IgD-negative memory B cell (primary cell): ENCODE measurements around the gene TRMT1. TPM values are rescaled to one million over a fixed set of nuclear protein-coding genes. Genes with fewer than 3 reads are reported as not detected.

Experiments used
- H3K27ac Mint-ChIP-seq, 3 donors: one replicate each; pipeline ENCODE4 v1.8.0; 2020 to 2022; ENCODE audit warnings: mild to moderate bottlenecking in 3 of 3, mixed read lengths in 3 of 3, moderate library complexity in 1 of 3
- H3K27me3 Mint-ChIP-seq: one replicate; pipeline ENCODE4 v1.8.0; 2021; ENCODE audit warnings: mixed read lengths
- H3K36me3 Mint-ChIP-seq: one replicate; pipeline ENCODE4 v1.8.0; 2020; ENCODE audit warnings: mild to moderate bottlenecking, mixed read lengths
- H3K4me1 Mint-ChIP-seq, 3 donors: one replicate each; pipeline ENCODE4 v1.8.0; 2020 to 2022; ENCODE audit warnings: mixed read lengths in 3 of 3, mild to moderate bottlenecking in 1 of 3
- H3K4me3 Mint-ChIP-seq, 4 donors: one replicate each; pipeline ENCODE4 v1.8.0; 2020 to 2022; ENCODE audit warnings: mild to moderate bottlenecking in 4 of 4, mixed read lengths in 4 of 4, moderate library complexity in 3 of 4
- H3K9me3 Mint-ChIP-seq, 3 donors: one replicate each; pipeline ENCODE4 v1.8.0; 2020 to 2021; ENCODE audit warnings: mixed read lengths in 3 of 3, mild to moderate bottlenecking in 1 of 3
- polyA plus RNA-seq: library from polyadenylated mRNA; unstranded; fragments of 300-500 nt; fragmentation: Illumina TruSeq; gene quantifications from one replicate; pipeline ENCODE4 v1.2.3, GENCODE V29; 2021

TRMT1 gene
- polyA plus RNA-seq, 1 donor from 2014 or later = 30.7 TPM

DNA sequence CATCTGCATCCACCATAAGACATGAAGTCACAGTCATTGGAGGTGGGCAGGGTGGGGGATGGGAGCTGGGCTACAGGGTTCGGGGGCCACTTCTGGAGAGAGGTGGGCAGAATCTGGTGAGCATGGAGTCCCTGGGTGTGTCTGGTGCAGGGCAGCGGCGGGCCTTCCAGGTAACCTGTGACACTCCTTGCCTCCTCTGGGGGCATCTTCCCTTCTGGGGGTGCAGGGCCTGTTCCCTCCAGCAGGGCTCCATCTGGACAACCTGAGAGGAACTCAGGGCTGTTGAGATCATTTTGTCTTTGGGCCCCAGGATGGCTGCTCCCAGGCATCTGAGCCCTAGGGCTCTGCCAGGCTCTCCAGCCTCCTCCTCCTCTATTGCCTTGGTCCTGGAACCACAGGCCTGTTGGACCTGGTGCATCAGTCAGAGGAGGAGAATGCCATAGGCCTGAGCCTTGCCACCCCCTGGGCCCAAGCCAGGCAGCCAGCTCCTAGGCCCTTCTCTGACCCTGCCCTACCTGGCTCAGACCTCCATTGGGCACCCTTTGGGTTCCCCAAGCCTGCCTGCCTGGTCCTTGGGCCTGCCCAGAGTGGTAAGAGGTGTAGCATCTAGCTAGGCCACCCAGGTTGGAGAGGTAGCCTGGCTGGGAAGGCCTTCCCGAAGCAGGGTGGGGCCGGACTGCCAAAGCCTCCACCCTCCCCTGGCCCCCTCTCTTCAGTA is 27.2 kb downstream of the TRMT1 start:
- Mint-ChIP-seq H3K36me3 (no peaks in the 10 kb centered on the region), H3K4me1 (peaks cover 4 to 8% (median 4%) of the 10 kb centered on the region in 3 donors), H3K4me3 (no peak overlapping the region), H3K27me3 (no peaks in the 10 kb centered on the region), H3K9me3 (no peaks in the 10 kb centered on the region), H3K27ac (no peak overlapping the region)

DNA sequence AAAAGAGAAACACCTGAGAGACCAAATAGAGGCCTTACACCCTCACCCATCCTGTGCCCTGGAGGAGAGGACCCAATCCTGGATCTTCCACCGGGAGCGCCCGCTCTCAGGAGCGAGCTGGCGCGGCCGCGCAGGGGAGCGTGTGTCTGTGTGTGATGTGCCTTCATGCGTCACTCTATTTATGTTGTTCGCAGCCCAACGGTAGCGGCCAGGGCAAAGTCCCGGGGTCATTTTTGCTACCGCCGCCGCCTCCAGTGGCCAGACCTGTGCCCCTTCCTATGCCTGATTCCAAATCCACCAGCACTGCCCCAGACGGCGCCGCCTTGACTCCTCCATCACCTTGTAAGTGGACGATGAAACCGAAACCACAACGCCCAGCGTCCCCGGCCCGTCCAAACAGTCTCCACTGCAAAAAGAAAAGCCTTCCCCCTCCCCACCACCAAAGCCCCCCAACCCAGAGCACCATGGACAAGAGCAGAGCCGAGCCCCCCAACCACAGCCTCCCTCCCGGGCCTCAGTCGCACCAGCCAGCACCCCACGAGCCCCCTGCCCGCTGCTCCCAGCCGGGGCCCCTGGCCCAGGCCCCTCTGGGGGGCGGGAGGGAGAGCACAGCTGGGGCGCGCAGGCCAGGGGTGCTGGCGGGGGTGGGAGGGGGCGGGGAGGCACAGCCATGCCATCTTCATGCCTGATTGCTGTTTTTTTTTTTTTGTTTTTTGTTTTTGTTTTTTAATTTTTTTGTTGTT is 28.6 kb downstream of the TRMT1 start:
- H3K36me3 Mint-ChIP-seq = no peaks in the 10 kb centered on the region
- peaks cover 0 to 4% (median 0%) of the 10 kb centered on the region in 3 donors for H3K4me1 Mint-ChIP-seq
- no peaks in the 10 kb centered on the region for H3K9me3 Mint-ChIP-seq
- no peak overlapping the region for H3K27ac Mint-ChIP-seq
- no peaks in the 10 kb centered on the region for H3K27me3 Mint-ChIP-seq
- no peak overlapping the region for H3K4me3 Mint-ChIP-seq

DNA sequence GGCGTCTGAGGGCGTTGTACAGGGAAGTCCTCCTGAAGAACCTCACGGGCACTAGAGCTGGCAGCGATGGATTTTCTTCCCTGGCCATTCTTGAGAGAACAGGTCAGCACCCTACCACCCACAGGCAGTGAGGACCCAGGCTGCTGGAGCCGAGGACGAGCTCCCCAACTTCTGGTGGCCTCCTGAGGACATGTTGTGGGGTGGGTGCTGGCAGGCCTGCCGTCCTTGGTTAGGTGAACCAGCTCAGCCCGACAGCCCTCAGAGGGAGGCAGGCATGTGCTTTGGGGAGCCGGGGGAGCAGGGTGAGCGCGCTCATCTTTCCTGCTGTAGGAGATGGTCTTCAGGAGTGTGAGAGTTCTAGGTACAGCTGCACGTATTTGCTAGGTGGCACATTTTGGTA is 29.2 kb downstream of the TRMT1 start:
- H3K27ac Mint-ChIP-seq = no peak overlapping the region
- peaks cover 0 to 4% (median 0%) of the 10 kb centered on the region in 3 donors for H3K4me1 Mint-ChIP-seq
- no peaks in the 10 kb centered on the region for H3K27me3 Mint-ChIP-seq
- H3K36me3 Mint-ChIP-seq = no peaks in the 10 kb centered on the region
- H3K4me3 Mint-ChIP-seq = no peak overlapping the region
- no peaks in the 10 kb centered on the region for H3K9me3 Mint-ChIP-seq

DNA sequence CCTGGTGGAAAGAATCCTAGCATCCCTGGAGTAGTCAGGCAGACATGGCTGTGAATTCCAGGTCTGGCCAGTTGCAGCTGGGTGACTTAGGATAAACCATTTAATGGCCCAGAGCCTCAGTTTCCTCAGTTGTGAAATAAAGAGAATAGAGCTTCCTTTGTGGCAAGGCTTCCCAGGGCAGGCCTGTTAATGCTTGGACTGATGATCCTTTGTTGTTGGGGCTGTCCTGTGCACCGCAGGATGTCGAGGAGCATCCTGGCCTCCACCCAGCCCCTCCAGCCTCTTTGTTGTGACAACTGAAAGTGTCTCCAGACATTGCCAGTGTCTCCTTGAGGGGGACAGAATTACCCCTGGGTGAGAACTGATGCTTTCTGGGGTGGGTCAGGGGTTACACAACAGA is 30.2 kb downstream of the TRMT1 start:
- Mint-ChIP-seq H3K27ac (no peak overlapping the region), H3K36me3 (no peaks in the 10 kb centered on the region), H3K4me3 (no peak overlapping the region), H3K9me3 (no peaks in the 10 kb centered on the region), H3K4me1 (peaks cover 0 to 4% (median 0%) of the 10 kb centered on the region in 3 donors), H3K27me3 (no peaks in the 10 kb centered on the region)

DNA sequence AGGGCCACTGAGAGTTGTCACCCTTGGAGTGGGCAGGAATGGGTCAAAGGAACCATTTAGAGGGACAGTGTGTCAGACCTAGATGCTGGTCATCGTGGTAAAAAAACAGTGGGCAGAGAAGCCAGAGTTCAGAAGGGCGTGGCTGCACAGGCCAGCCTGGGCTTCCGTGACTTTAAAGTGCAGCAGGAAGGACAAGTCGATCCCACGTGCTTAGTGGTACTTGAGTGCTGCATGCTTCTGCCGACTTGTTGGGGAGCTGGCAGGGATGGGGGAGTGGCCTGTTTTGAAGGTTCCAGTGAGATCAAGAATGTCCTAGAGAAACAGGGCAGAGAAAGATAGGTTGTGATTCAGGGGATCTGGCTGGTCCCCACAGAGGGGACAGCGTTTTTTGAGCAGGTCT is 30.9 kb downstream of the TRMT1 start:
- Mint-ChIP-seq H3K4me3 (no peak overlapping the region), H3K27me3 (no peaks in the 10 kb centered on the region), H3K36me3 (no peaks in the 10 kb centered on the region), H3K9me3 (no peaks in the 10 kb centered on the region), H3K27ac (no peak overlapping the region), H3K4me1 (peaks cover 0 to 4% (median 0%) of the 10 kb centered on the region in 3 donors)

DNA sequence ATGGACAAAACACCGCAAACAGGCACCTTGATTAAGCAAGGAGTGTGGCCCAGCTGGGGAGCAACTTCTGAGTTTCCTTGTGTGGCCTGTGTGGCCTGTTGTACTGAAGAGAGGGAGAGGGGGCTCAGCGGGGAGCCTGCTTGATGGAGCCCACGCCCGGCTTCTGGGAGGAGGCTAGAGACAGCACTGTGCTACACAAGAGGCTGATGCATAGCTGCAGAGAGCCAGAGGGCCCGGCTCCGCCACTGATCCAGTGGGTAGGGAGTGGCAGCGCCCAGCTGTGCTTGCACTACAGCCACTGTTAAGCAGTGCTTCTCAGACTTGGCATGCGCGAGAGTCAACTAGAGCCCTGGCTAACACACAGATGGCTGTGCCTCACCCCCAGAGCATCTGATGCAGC is 32.9 kb downstream of the TRMT1 start:
- no peak overlapping the region for H3K27ac Mint-ChIP-seq
- H3K4me3 Mint-ChIP-seq = no peak overlapping the region
- no peaks in the 10 kb centered on the region for H3K9me3 Mint-ChIP-seq
- H3K27me3 Mint-ChIP-seq = no peaks in the 10 kb centered on the region
- H3K4me1 Mint-ChIP-seq = peaks cover 0 to 2% (median 0%) of the 10 kb centered on the region in 3 donors
- H3K36me3 Mint-ChIP-seq = no peaks in the 10 kb centered on the region

DNA sequence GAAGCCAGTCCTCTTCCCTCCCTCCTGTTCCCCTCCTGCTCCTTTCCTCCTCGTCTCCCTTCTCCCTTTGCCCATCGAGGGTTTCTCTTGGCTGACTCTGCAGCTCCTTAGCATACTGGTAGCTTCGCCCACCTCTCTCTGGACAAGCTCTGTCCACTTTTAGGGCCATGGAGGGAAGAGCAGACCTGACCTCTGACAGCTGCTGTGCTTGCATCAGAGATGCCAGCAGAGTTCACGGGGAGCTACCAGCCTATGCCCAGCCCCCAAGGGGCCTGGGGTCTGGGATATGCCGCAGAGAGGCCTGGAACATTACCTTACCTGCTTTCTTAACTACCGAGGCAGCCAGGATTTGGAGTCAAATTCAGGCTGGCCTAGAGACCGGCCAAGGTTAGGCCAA is 33.5 kb downstream of the TRMT1 start:
- H3K4me1 Mint-ChIP-seq = peaks cover 0 to 2% (median 0%) of the 10 kb centered on the region in 3 donors
- no peaks in the 10 kb centered on the region for H3K27me3 Mint-ChIP-seq
- no peak overlapping the region for H3K27ac Mint-ChIP-seq
- H3K9me3 Mint-ChIP-seq = no peaks in the 10 kb centered on the region
- no peaks in the 10 kb centered on the region for H3K36me3 Mint-ChIP-seq
- H3K4me3 Mint-ChIP-seq = no peak overlapping the region

DNA sequence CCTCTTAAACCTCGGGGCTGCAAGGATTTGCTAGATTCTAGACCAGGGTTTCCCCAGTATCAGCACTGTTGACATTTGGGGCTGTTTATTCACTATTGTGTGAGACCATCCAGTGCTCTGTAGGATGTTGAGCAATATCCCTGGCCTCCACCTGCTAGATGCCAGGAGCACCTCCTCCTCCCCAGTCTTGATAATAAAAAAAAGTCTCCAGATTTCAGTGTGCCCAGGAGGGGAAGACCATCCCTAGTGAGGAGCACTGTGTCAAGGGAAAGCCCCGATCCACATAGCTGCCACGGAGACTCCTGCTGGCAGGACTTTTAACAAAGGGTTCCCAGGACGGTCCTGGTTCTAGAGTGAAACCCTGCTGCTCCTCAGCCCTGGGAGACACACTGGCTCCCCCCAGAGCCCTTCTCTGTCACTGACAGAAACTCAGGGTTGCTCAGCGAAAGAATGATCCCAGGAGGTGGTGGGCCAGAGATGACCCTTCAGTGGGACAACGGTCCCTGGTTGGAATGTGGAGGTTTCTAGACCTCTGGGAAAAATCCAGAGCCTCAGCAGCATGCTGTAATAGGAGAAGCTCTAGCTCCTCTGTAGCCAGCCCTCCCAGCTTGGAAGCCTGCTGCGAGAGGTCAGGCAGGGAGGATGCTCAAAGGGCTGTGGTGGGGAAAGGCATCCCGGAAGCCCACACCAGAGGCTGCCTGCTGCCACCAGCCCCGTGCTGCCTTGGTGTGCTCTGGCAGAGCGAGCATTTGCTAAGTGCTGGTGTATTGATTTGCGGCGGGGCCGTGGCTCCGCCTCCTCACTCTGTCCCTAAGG is 34.1 kb downstream of the TRMT1 start:
- Mint-ChIP-seq H3K36me3 (no peaks in the 10 kb centered on the region), H3K27me3 (peaks cover 3% of the 10 kb centered on the region), H3K4me3 (no peak overlapping the region), H3K27ac (no peak overlapping the region), H3K4me1 (peaks cover 0 to 2% (median 0%) of the 10 kb centered on the region in 3 donors), H3K9me3 (no peaks in the 10 kb centered on the region)

DNA sequence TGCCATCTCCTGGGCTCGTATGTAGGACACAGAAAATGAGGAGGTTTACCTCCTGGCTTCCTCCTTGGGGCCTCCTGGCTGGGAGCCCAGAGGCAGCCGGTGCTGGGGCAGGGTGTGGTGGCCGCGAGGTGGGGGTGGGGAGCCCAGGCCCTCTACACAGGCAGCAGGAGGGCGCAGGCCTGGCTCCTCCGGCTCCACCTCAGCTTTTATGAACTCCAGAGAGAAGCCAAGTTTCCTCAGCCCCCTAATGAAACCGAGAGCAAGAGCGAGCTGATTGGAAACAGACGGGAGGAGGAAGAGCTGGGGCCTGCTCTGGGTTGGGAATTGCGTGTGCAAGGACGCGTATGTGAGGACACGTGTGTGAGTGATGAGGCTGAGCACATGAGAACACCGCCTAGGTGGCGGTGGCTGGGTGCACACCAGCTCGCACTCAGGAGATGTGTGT is 37.0 kb downstream of the TRMT1 start:
- H3K27me3 Mint-ChIP-seq = peaks cover 3% of the 10 kb centered on the region
- no peaks in the 10 kb centered on the region for H3K36me3 Mint-ChIP-seq
- H3K4me3 Mint-ChIP-seq = no peak overlapping the region
- H3K4me1 Mint-ChIP-seq = no peaks in the 10 kb centered on the region
- no peaks in the 10 kb centered on the region for H3K9me3 Mint-ChIP-seq
- no peak overlapping the region for H3K27ac Mint-ChIP-seq

DNA sequence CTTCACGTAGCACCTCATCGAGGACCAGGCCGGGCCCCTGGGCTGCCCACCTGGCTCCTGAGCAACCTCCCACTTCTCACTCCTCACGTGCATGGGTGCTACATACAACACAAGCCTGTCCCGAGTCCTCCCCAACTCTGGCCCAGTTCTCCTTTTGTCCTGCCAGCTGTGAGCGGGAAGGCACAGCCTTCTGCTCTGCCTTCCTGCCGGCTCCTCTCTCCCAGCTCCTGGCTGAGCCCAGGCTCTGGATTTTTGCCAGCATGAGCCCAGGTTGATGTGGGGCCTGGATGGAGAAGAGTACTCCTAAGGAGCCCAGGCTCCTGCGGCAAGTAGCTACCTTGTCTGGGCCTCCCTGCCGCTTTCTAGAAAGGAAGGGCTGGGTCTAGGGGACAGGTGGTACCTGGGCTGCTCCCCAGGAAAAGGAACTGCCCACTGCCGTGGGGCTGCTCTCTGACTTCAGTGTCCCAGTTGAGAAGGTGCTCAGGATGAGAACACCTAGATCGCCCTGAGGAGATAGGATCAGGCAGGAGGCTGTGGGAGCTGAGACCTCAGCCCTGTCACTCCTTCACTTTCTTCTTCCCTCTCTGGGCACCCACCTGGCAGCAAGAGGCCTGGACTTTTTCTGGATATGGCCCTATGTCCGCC is 37.5 kb downstream of the TRMT1 start:
- peaks cover 3% of the 10 kb centered on the region for H3K27me3 Mint-ChIP-seq
- no peak overlapping the region for H3K4me3 Mint-ChIP-seq
- no peaks in the 10 kb centered on the region for H3K9me3 Mint-ChIP-seq
- no peak overlapping the region for H3K27ac Mint-ChIP-seq
- no peaks in the 10 kb centered on the region for H3K36me3 Mint-ChIP-seq
- H3K4me1 Mint-ChIP-seq = no peaks in the 10 kb centered on the region

DNA sequence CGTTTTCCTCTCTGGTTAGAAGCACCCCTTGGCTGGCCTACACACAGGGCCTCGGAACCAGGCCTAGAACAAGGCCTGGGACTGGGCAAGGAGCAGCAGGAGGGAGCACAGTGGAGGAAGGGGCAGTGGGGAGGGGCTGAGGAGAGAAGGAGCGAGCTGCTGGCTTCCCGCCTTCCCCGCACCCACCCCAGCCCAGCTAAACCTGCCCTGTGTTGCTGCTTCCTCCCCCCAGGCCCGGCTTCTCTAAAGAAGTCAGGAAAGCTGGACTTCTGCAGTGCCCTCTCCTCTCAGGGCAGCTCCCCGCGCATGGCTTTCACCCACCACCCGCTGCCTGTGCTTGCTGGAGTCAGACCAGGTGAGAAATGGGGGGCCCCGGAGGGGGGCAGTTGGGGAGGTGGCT is 38.2 kb downstream of the TRMT1 start:
- H3K27ac Mint-ChIP-seq = no peak overlapping the region
- H3K36me3 Mint-ChIP-seq = no peaks in the 10 kb centered on the region
- peaks cover 3% of the 10 kb centered on the region for H3K27me3 Mint-ChIP-seq
- no peaks in the 10 kb centered on the region for H3K9me3 Mint-ChIP-seq
- H3K4me1 Mint-ChIP-seq = no peaks in the 10 kb centered on the region
- H3K4me3 Mint-ChIP-seq = no peak overlapping the region

DNA sequence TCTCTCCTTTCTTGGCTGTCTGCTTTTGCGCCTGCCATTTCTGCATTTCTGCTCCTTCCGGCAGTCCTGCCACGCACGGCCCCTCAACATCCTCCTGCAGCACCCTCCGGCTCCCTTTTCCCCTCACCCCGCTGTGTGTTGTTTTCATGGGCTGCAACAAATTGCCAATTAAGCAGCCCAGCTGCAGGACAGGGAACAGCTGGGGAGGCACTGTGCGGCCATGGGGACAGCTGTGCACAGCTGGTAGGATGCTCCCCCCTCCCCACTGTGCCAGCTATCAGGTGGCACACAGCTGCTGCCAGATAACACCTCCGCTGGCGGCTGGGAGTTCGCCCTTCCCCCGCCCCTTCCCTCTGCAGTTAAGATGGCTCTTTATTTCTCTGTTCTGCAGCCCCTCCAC is 39.3 kb downstream of the TRMT1 start:
- Mint-ChIP-seq H3K27me3 (peaks cover 3% of the 10 kb centered on the region), H3K36me3 (no peaks in the 10 kb centered on the region), H3K4me3 (peak overlapping the region in 1 of 4 donors; percentile 73), H3K9me3 (no peaks in the 10 kb centered on the region), H3K4me1 (peaks cover 0 to under 1% (median 0%) of the 10 kb centered on the region in 3 donors), H3K27ac (peak overlapping the region in 1 of 3 donors; percentile 23)

DNA sequence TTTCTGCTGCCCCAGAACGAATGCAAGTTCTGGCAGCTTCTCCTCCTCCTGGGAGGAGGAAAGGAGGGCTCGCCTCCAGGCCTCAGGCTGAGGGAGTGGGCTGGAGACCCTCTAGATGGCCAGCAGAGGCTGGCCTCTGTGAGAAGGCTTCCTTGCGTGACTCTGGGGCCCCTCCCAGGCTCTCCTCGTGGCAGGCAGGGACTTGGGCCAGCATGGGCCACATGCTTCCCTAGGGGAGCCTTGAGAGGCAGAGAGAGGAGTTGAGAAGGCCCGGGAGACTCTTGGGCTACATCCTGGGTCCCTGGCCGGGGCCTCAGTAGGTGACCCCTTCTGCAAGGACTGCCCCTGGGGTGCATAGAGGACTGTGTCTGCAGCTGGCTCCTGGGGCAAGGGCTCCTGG is 39.8 kb downstream of the TRMT1 start:
- Mint-ChIP-seq H3K4me3 (no peak overlapping the region), H3K9me3 (no peaks in the 10 kb centered on the region), H3K27ac (no peak overlapping the region), H3K27me3 (peaks cover 3% of the 10 kb centered on the region), H3K36me3 (no peaks in the 10 kb centered on the region), H3K4me1 (peaks cover 0 to 1% (median 0%) of the 10 kb centered on the region in 3 donors)

DNA sequence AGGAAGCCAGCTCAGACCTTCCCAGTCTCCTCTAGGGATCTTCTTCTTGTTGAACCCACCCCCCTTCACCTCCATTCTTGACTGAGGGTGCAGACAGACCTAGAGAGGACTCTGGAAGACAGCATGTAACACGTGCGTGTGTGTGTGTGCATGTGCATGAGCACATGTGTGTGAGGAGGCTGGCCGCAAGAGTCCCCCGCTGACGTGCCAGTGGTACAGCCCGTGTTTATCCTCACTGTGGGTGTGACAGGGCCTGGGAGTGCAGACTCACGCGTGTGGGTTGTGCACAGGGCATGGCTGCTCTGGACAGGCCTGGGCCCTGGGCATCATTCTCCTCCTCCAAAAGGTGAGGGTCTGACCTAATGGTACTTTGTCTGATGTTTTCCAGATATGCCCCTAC is 40.2 kb downstream of the TRMT1 start:
- H3K36me3 Mint-ChIP-seq = no peaks in the 10 kb centered on the region
- H3K4me3 Mint-ChIP-seq = no peak overlapping the region
- H3K4me1 Mint-ChIP-seq = peaks cover 0 to 1% (median 0%) of the 10 kb centered on the region in 3 donors
- peaks cover 3% of the 10 kb centered on the region for H3K27me3 Mint-ChIP-seq
- no peak overlapping the region for H3K27ac Mint-ChIP-seq
- H3K9me3 Mint-ChIP-seq = no peaks in the 10 kb centered on the region

DNA sequence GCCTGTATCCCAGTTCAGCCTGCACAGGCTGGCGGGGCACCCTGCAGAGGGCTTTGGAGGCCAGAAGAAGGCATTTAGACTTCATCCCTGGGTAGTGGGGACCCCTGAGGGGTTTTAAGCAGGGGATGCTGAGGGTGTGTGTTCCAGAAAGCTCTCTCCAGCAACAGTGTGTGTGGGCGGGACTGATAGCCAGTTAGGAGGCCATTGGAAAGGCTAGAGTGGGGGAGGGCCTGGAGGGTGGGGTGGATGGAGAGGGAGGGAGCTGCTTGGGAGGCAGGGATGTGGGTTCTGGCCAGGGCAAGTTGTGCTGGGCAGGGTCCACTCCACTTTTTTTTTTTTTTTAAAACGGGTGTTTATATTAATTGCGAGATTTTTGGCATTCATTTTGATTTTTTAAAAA is 42.2 kb downstream of the TRMT1 start:
- Mint-ChIP-seq H3K9me3 (no peaks in the 10 kb centered on the region), H3K27ac (no peak overlapping the region), H3K27me3 (peaks cover 5% of the 10 kb centered on the region), H3K4me1 (peaks cover 0 to 1% (median 0%) of the 10 kb centered on the region in 3 donors), H3K4me3 (no peak overlapping the region), H3K36me3 (no peaks in the 10 kb centered on the region)
